GM18508 (cell line): ENCODE measurements around the gene GPR107.

Source experiments
- ATAC-seq: cut with Tn5 transposase; IDR thresholded peaks from one replicate; pipeline ENCODE4 v1.9.1; 2021; ENCODE audit warnings: moderate number of reproducible peaks; ENCODE audit not compliant: insufficient read depth, unreplicated experiment

Gene GPR107

DNA sequence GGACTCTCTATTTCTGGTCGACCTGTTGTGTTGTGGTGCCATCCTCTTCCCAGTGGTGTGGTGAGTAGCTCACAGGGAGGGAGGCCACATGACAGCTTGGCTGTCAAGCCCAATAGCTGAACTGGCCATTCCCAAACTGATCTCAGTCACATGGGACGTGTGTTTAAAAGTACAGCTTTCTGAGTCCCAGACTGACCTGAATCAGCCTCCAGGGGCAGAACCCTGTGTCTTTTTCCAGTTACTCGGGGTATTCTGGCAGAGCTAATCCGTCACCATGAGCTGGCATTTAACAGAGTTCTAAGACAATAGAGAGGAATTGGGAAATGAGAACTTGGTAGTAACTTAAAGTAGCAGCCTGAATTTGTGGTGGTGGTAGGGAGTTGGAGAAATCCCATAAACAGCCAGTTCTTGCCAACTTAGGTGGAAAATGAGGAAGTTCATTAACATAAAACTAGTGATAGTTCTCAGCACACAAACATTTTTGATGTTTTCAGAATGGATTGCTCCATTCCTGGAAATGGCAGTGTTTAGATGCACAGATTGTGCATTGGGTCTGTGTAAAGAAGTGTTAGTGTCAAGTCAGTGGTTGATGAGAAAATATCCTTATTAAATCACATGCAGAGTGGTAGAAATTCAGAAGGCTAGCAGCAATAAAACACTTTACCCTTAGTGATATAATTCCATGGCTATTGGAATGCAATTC lies 50.9 kb downstream of the GPR107 start:
- no peak for ATAC-seq

- ATAC-seq = no peak
These were observed 53.1 kb downstream of the GPR107 start for GRCh38 chr9:130106860-130107233.

DNA sequence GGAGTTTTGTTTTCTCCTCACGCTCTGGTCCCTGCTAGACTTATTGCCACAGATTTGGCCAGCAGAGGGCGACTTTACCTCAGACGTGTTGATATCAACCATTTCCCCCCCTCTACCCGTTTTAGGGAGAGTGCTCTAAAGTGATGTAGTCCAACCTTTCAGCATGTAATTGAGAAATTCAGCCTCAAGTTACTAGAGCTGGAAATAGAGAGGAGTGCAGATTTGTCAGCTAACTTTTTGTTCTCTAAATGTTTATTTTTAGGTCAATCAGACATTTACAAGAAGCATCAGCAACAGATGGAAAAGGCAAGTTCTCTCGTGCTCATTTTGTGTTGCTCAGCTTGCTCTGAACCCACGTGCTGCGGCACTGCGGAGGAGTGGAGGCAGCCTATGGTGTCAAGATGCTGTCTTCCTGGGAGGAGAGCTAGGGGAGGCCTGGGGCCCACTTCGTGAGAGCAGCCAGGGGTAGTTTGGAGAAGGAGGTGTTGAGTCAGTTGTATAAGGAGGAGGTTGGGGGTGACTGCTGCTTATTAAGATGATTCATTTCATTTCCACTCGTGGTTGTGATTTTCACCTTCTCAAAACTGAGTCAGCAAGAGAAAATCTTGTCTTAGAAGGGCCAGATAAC lies 53.6 kb downstream of the GPR107 start:
- ATAC-seq = no peak

- ATAC-seq = no peak
These were observed 54.2 kb downstream of the GPR107 start for GRCh38 chr9:130107955-130108354.

GRCh38 chr9:130110166-130110565 lies 56.5 kb downstream of the GPR107 start:
- ATAC-seq = no peak

DNA sequence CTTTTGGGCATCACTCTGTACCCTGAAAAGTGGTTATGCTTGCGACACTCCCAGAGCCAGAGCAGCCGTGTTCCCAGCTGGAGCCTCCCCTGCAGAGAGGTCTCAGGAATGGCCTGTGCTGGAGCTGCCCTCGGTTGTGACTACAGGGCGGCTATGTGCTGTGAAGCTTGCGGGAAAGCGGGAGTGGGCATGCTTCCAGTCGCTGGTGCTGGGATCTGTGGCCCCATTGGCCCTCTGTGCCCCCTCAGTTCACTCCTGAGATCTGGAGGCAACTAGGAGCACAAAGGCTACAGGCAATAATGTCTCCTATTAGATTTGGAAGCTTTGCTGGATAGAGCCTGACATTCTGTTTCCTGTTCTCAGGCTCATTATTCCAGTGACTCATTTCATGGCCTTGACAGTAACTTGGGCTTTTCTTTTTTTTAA lies 56.9 kb downstream of the GPR107 start:
- ATAC-seq = no peak

DNA sequence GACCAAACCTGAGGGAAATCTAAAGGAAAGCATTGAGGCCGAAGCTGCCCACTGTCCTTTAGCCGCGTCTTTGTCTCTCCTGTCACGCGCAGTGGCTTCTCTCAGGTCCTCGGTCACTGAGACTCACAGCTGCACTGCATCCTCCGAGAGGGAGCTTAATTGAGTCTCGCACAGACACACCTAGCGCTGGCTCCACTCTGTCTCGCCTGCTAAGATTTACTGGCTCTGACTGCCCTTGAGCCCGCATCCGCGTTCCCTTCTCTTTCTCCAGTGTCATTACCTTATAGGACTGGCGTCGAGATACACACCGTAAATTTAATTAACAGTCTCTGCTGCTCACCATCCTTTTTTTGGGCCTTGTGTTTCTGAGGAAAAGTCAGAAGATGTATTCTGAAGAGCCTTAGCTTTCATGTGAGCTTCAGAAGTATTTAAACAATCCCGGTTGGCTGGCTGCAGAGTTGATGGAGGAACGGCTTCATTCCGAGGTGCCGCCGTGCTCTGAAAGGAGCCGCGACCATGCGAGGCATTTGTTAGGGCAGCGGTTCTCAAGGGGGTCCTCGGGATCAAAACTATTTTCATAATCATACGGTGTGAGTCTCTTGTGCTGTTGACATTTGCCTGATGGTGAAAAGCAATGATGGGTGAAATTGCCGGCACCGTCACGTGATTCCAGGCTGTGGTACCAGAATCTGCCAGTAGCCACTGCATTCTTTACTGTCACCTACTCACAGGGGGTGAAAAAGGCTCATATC lies 58.3 kb downstream of the GPR107 start:
- no peak for ATAC-seq

DNA sequence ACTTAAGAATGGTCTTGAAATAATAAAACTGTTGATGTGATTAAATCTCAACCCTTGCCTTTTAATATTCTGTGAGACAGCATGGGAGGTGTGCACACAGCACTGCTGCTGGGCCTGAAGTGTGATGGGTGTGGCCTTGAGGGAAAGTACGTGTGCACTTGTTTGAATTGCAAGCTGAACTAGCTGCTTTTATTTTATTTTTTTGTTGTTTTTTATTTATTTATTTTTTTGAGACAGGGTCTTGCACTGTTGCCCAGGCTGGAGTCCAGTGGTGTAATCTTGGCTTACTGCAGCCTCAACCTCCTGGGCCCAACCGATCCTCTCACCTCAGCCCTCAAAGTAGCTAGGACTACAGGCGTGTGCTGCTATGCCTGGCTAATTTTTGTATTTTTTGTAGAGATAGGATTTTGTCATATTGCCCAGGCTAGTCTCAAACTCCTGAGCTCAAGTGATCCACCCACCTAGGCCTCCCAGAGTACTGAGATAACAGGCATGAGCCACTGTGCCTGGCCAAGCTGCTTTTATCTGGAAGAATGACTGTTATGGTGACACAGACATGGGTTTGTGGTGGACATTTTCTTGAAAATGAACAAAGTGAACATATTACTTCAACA lies 58.9 kb downstream of the GPR107 start:
- ATAC-seq = no peak

DNA sequence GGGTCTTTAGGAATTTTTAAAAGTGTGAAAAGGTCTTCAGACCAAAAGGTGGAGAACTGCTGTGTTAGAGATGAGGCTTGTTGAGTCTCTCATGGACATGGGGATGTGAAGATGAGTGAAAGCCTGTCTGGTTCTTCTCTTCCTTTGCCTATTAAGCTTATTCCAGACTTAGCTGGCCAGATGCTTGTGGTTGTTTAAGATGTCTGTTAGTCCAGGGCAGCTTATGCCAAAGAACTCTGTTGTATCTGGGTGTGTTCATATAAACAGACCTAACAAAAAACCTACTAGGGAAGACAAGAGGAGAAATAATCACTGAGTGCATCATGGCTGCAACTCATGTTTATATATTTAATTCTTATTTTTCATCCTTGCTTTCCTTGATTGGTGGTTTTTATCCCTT lies 61.0 kb downstream of the GPR107 start:
- no peak for ATAC-seq

- no peak for ATAC-seq
These were observed 62.6 kb downstream of the GPR107 start for GRCh38 chr9:130116346-130116745.

- ATAC-seq = no peak
These were observed 63.7 kb downstream of the GPR107 start for GRCh38 chr9:130117376-130117775.

DNA sequence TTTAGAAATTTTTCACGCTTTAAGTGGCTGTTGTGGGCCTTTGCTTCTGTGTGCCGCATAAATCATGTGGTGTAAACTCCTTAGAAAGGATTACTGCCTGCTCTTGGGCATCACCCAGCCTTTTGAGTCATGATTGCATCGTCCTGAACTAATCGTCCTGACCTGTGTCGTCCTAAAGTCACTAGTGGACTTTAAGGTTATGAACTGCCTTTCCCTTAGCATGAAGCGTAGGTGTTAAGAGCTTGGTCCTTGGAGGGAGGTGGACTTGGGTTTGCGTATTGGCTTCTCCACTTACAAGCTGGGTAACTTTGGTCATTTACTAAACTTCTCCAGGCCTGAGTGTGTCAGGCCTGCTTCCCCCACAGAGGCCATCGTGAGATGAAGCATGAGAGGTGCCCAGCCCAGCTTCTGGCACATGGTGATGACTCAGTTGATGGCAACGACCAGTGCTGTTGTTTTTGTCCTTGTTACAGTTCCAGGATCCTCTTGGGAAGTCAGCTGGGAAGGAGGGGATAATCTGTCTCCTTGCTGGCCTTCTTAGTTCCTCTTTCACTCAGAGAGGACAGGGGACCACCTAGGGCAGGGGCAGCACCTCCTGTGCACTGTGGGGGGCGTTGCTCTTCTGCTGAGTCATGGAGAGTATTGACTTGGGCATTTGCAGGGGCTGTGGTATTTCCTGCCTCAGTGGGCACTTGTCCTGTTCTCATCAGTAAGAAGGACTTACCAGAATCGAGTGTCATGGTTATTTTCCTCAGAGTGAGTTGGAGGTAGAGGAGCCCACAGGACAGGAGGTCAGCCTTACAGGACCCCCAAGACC lies 64.3 kb downstream of the GPR107 start:
- ATAC-seq = no peak

- no peak for ATAC-seq
These were observed 65.3 kb downstream of the GPR107 start for GRCh38 chr9:130118841-130119518.

- ATAC-seq = no peak
These were observed 66.0 kb downstream of the GPR107 start for GRCh38 chr9:130119519-130120298.

- no peak for ATAC-seq
These were observed 66.5 kb downstream of the GPR107 start for GRCh38 chr9:130120299-130120587.

DNA sequence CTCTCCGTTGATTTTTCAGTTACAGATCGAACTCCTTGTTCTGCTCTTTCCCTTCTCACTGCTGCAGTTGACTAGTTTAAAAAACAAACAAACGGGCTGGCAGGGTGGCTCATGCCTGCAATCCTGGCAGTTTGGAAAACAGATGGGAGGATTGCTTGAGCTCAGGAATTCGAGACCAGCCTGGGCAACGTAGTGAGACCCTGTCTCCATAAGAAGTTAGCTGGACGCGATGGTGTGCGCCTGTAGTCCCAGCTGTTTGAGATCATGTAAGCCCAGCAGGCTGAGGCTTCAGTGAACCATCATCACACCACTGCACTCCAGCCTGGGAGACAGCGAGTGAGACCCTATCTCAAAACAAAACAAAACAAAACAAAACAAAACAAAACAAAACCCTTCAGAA lies 67.1 kb downstream of the GPR107 start:
- no peak for ATAC-seq

GRCh38 chr9:130122456-130122855 lies 68.8 kb downstream of the GPR107 start:
- no peak for ATAC-seq

DNA sequence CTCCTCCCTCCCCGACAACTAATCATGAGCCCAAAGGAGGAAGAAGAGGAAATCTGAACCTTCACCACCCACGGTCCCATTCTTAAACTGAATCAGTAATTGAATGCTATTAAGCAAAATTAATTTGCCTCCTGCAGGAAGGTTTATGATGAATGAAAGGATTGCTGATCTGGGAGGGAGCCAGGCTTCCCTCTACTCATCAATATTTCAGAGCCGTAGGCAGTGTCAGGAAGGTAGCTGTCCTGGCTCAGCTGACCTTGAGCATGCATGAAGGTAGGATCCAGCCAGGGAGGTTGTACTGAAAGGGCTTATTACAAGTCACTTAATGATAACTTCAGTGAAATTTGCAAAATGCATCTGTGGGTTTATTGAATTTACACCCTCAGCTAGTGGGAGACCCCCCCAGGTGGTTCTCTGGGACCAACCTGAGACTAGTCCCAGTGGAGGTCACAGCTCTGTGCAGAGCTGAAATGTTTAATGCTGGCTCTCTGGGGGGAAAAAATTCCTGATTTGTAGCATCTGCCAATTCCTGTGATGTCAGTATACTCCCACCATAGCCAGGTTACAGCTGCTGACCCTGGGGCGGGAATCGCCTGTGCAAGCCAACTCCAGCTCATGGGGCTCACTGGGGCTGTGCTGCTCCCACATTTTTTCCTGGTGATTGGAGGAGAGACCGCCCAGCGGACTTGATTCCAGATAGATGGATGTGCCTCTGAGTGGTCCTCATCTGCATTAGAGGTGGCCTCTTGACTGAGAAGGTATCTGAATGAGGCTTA lies 70.6 kb downstream of the GPR107 start:
- no peak for ATAC-seq
